K562 (cell line): ENCODE measurements around the gene NTRK3. TPM values are rescaled to one million over a fixed set of nuclear protein-coding genes. Genes with fewer than 3 reads are reported as not detected.

ENCODE experiments used
- ATAC-seq: fragments of 200-7000 bp; cut with Tn5 transposase; 3 replicates; pipeline ENCODE4 v1.9.1; 2020; ENCODE audit warnings: moderate library complexity
- BruUV-seq: library from RNA; stranded (reverse); fragments of 400-500 nt; replicated peaks from 2 replicates; lab custom pipeline; 2021; lab: Mats Ljungman, UMichigan
- CTCF ChIA-PET: fragments of 300-600 bp; formaldehyde crosslinking; extraction: SDS; loops from one replicate; lab custom pipeline; 2021; ENCODE audit warnings: low intra/inter-chr PET ratio; lab: Yijun Ruan, JAX
- POLR2A ChIA-PET: fragments of 300-600, 350-650 bp; sonication (Branson Sonifier 250); formaldehyde crosslinking; extraction: SDS; loops from one replicate; lab custom pipeline; 2021; ENCODE audit warnings: antibody characterized with exemption, inconsistent platforms; lab: Yijun Ruan, JAX
- DNase-seq, 4 experiments: peaks; one replicate each; pipeline versions ENCODE4 v3.0.0 to v3.0.0-alpha.2; 2011 to 2018; ENCODE audit warnings: low spot score in 3 of 4, mixed read lengths in 3 of 4; ENCODE audit errors: extremely low read depth in 1 of 4
- FAIRE-seq: peaks from 2 replicates; lab custom pipeline; 2011; peaks lifted over from hg19 to GRCh38; lab: Jason Lieb, UNC
- H2AFZ ChIP-seq: 2 replicates; pipeline ENCODE4 v1.6.0; 2011; ENCODE audit warnings: low read depth, low read length, control low read depth, inconsistent platforms
- H3K27ac ChIP-seq: fragments of 200-600 bp; 3 replicates; pipeline ENCODE4 v1.8.0; 2011; ENCODE audit warnings: low read depth, mild to moderate bottlenecking, control low read depth, inconsistent platforms, low read length, moderate library complexity, mixed read lengths; ENCODE audit errors: extremely low read depth
- H3K27me3 ChIP-seq, 2 experiments: fragments of 300-600 bp in 1 of 2; 2 replicates in 1 of 2; 3 replicates in 1 of 2; pipeline versions ENCODE4 v1.6.0 to v1.8.0; 2011; ENCODE audit warnings: inconsistent platforms in 2 of 2, low read length in 2 of 2, mild to moderate bottlenecking in 1 of 2, mixed read lengths in 1 of 2, moderate library complexity in 1 of 2; ENCODE audit not compliant: control insufficient read depth in 2 of 2, insufficient read depth in 2 of 2
- H3K36me3 ChIP-seq: fragments of 300-600 bp; 3 replicates; pipeline ENCODE4 v1.8.0; 2011; ENCODE audit warnings: mild to moderate bottlenecking, low read length, inconsistent platforms; ENCODE audit not compliant: control insufficient read depth, insufficient read depth
- H3K4me1 ChIP-seq, 2 experiments: fragments of 200-600 bp in 1 of 2; replicated peaks in 1 of 2; 2 replicates in 1 of 2; 3 replicates in 1 of 2; pipeline versions ENCODE4 v1.5.1 to v1.8.0; 2011; ENCODE audit warnings: inconsistent platforms in 2 of 2, low read length in 2 of 2, mild to moderate bottlenecking in 1 of 2, mixed read lengths in 1 of 2, moderate library complexity in 1 of 2; ENCODE audit not compliant: control insufficient read depth in 2 of 2, insufficient read depth in 2 of 2
- H3K4me2 ChIP-seq: 2 replicates; pipeline ENCODE4 v1.6.1; 2011; ENCODE audit warnings: low read length, control low read depth, inconsistent platforms, mixed read lengths; ENCODE audit not compliant: insufficient read depth
- H3K4me3 ChIP-seq: fragments of 200-600 bp; sonication (generic), shearing (Covaris generic); 2 replicates; pipeline ENCODE4 v1.5.1; 2016; ENCODE audit warnings: control low read depth, inconsistent platforms
- H3K79me2 ChIP-seq: fragments of 200-600 bp; 3 replicates; pipeline ENCODE4 v1.8.0; 2011; ENCODE audit warnings: low read length, inconsistent platforms; ENCODE audit not compliant: control insufficient read depth, insufficient read depth
- H3K9ac ChIP-seq, 2 experiments: 2 replicates each; pipeline versions ENCODE4 v1.6.0 to v1.6.1; 2011; ENCODE audit warnings: low read depth in 2 of 2, low read length in 2 of 2, control low read depth in 1 of 2, inconsistent platforms in 1 of 2, mild to moderate bottlenecking in 1 of 2, mixed read lengths in 1 of 2; ENCODE audit not compliant: insufficient read depth in 1 of 2
- H3K9me1 ChIP-seq: one replicate; pipeline ENCODE4 v1.6.0; 2011; ENCODE audit warnings: inconsistent platforms, mild to moderate bottlenecking, low read length, moderate library complexity; ENCODE audit not compliant: control insufficient read depth, insufficient read depth
- H3K9me3 ChIP-seq: replicated peaks from 2 replicates; pipeline ENCODE4 v1.5.1; 2011; ENCODE audit warnings: low read depth, low read length, inconsistent platforms; ENCODE audit not compliant: control insufficient read depth, insufficient read depth
- H4K20me1 ChIP-seq: replicated peaks from 2 replicates; pipeline ENCODE4 v1.6.1; 2011; ENCODE audit warnings: low read length, inconsistent platforms, mixed read lengths; ENCODE audit not compliant: control insufficient read depth, insufficient read depth
- CEBPB ChIP-seq: fragments of 450-650 bp; IDR thresholded peaks from 2 replicates; pipeline ENCODE4 v1.6.1; 2016; ENCODE audit warnings: missing genetic modification characterization, missing compliant biosample characterization
- CXXC5 ChIP-seq: fragments of 250-450 bp; sonication (Bioruptor Pico); IDR thresholded peaks from 2 replicates; pipeline ENCODE4 v1.8.0; 2022; ENCODE audit warnings: inconsistent platforms, mild to moderate bottlenecking, moderate library complexity
- ETV6 ChIP-seq, 3 experiments: fragments of 150-350 bp in 1 of 3; sonication (generic) in 1 of 3; formaldehyde crosslinking in 1 of 3; IDR thresholded peaks; 2 replicates each; pipeline versions ENCODE4 v1.6.1 to v1.8.0; 2014 to 2022; ENCODE audit warnings: borderline replicate concordance in 2 of 3, low read depth in 2 of 3, antibody characterized with exemption in 1 of 3, low read length in 1 of 3, mild to moderate bottlenecking in 1 of 3, missing genetic modification reagents in 1 of 3
- GABPA ChIP-seq: fragments of 200-800 bp; sonication (Bioruptor generic); conservative IDR thresholded peaks from 2 replicates; pipeline ENCODE4 v1.6.1; 2016; ENCODE audit warnings: low read depth, missing genetic modification characterization, missing compliant biosample characterization
- WGBS: fragments of 100-300 bp; shearing (Covaris generic); methylation state at CpG from one replicate; pipeline ENCODE4 v1.1.6; 2016; ENCODE audit warnings: low coverage, mixed read lengths; ENCODE audit not compliant: insufficient coverage; ENCODE audit errors: missing lambda C conversion rate; 5-methylcytosine and 5-hydroxymethylcytosine counted together
- in situ Hi-C: fragments of 300-500 bp; cut with MboI; formaldehyde crosslinking; loops from 4 replicates; pipeline ENCODE4 v1.15.0; 2018; ENCODE audit warnings: inconsistent platforms, mixed read lengths
- intact Hi-C: fragments of 100-400 bp; cut with micrococcal nuclease; formaldehyde crosslinking; loops from 2 replicates; pipeline ENCODE4 v1.14.2; 2022
- polyA plus RNA-seq, 8 experiments: library from polyadenylated mRNA; depleted of rRNA in 4 of 8; stranded (reverse) in 5 of 8; unstranded in 3 of 8; fragments of >200 nt; fragmentation: Nextera tagmentation in 2 of 8; fragmentation: Illumina TruSeq in 1 of 8; extraction: Ambion mirVana in 2 of 8; extraction: Trizol in 1 of 8; gene quantifications; 2 replicates each; pipeline versions ENCODE4 v1.2.1 to v1.2.3, GENCODE V29; 2011 to 2014; ENCODE audit warnings: inconsistent platforms in 1 of 8, missing spikeins in 1 of 8
- total RNA-seq, 7 experiments: library from RNA; depleted of rRNA in 6 of 7; stranded (reverse); fragments of >200 nt in 6 of 7; fragmentation: Illumina TruSeq in 2 of 7; extraction: Trizol in 2 of 7; gene quantifications; 2 replicates each; pipeline versions ENCODE4 v1.2.1 to v1.2.3, GENCODE V29; 2011 to 2021; ENCODE audit warnings: low replicate concordance in 1 of 7
- TF ChIP-seq, protein P1 (sequence below): fragments of 250-450 bp; sonication (Bioruptor Pico); IDR thresholded peaks from 2 replicates; pipeline ENCODE4 v1.8.0; 2021; ENCODE audit warnings: moderate library complexity, mild to moderate bottlenecking, inconsistent platforms
- TF ChIP-seq, protein P2 (sequence below): fragments of 450-650 bp; formaldehyde crosslinking; IDR thresholded peaks from 2 replicates; pipeline ENCODE4 v1.4.0; 2020; ENCODE audit warnings: mild to moderate bottlenecking, mixed read lengths

Gene NTRK3
- total and polyA plus RNA-seq, 9 of the 15 experiments (the other 6 are each of a cell fraction or from before 2014, with no cell fraction given), result 0.11 to 0.13 TPM; not detected in 7

DNA sequence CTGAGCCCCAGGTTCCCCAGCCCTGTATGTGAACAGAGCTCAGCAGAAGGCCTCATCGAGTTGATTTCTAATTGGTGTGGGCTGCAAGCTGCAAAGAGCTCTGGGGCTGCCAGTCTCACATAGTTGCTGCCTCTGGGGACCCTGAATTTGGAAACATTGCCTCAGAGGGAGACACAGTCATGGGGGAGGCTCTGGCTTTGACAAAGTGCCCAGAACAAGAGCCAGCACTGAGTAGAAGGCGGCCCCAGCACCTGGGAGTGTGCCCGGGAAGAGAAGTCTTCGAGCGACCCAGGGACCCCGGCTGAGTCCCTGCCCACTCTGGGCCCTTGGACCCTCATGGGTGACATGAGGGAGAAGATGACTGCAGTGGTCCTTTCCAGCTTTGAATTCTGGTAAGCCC lies 7.3 kb downstream of the NTRK3 start:
- no peaks in the 10 kb centered on the region for H3K36me3 ChIP-seq
- POLR2A ChIA-PET, result interaction anchor here (0.5 to 1.3 kb wide), 4 partner anchors 12 to 256 kb away, joined by 3 to 4 read pairs (median 3); no protein-coding TSS in a partner anchor
- no peak overlapping the region for H2AFZ ChIP-seq
- intact Hi-C loops, result loop anchor here (5.0 to 10.0 kb wide), 2 partner anchors 203 to 1334 kb away; no protein-coding TSS in a partner anchor
- H3K27ac ChIP-seq, result no peak overlapping the region
- H3K79me2 ChIP-seq, result no peaks in the 10 kb centered on the region
- FAIRE-seq, result no peak
- H4K20me1 ChIP-seq, result no peaks in the 10 kb centered on the region
- H3K9ac ChIP-seq, result no peak overlapping the region
- no peak for DNase-seq
- H3K4me1 ChIP-seq, result no peaks in the 10 kb centered on the region
- 0% methylated on average over 5 of the region's 6 CpGs for WGBS
- TF ChIP-seq ETV6 (IDR thresholded peaks at IDR 0.05; ENCODE audit: borderline replicate concordance in 1 of 2, low read depth in 2 of 2, low read length in 1 of 2) (no peak), ETV6 (CRISPR knock-in tag; IDR thresholded peaks at IDR 0.05; ENCODE audit: borderline replicate concordance) (no peak), GABPA (tag) (no peak), CXXC5 (CRISPR knock-in tag) (no peak), CEBPB (no peak)
- TF ChIP-seq, protein P1, sequence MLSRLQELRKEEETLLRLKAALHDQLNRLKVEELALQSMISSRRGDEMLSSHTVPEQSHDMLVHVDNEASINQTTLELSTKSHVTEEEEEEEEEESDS (CRISPR knock-in tag), result no peak
- TF ChIP-seq, protein P2, sequence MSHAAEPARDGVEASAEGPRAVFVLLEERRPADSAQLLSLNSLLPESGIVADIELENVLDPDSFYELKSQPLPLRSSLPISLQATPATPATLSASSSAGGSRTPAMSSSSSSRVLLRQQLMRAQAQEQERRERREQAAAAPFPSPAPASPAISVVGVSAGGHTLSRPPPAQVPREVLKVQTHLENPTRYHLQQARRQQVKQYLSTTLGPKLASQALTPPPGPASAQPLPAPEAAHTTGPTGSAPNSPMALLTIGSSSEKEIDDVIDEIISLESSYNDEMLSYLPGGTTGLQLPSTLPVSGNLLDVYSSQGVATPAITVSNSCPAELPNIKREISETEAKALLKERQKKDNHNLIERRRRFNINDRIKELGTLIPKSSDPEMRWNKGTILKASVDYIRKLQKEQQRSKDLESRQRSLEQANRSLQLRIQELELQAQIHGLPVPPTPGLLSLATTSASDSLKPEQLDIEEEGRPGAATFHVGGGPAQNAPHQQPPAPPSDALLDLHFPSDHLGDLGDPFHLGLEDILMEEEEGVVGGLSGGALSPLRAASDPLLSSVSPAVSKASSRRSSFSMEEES (CRISPR knock-in tag), result no peak
- no peaks in the 10 kb centered on the region for H3K9me1 ChIP-seq
- no peak overlapping the region for H3K4me2 ChIP-seq
- BruUV-seq, result no TSS peak
- no peaks in the 10 kb centered on the region; a peak in 1 of 5 replicates for H3K27me3 ChIP-seq
- no peaks in the 10 kb centered on the region for H3K9me3 ChIP-seq
- CTCF ChIA-PET, result no interaction called here
- in situ Hi-C loops, result loop anchor here (25.0 kb wide), 1 partner anchor 1337 kb away; no protein-coding TSS in a partner anchor
- H3K4me3 ChIP-seq, result no peak overlapping the region
- ATAC-seq, result no peak
